HUDEP-2 (cell line): ENCODE results near the gene PSMC1.

Source experiments
- DNase-seq, 76 experiments: peaks; one replicate each; lab custom pipeline; 2025; ENCODE audit not compliant: unreplicated experiment in 76 of 76; lab: John Stamatoyannopoulos, UW

PSMC1 gene

GRCh38 chr14:90275820-90276219 is 19.5 kb downstream of the PSMC1 start:
- no peak for DNase-seq

DNA sequence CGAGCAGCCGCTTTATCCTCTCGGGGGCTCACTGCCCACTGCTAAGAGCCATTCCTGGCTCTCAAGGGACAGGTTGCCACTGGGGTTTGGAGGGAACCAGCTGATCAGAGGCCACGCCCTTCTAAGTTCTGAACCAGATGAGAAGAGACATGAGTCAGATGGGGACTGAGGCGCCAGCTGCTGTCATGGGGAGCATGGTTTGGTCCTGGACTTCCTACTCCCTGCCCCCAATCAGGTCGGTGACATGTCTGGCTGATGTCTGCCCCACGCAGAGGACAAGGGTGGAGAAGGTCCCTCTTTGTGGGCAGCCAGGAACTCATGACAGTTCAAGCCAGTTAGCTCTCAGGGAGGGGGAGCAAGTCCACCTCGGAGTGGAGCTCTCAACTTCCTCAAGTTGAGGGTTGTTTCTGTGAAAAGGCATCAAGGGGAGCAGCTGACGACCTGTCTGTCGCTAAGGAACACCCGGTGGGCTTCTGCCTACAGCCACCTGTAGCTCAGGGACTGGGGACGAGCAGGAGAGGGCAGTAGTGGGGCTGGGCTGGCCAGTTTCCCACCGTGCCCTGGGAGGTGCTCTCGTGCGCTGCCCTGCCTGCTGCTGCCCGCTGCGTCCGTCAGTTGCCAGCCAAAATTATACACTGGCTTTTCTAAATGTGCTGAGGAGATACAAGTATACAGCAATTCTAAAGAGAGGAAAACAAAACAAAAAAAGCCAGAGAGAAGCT is 20.5 kb downstream of the PSMC1 start:
- peak in 2 of 76 experiments; percentile 3 to 5 for DNase-seq

DNA sequence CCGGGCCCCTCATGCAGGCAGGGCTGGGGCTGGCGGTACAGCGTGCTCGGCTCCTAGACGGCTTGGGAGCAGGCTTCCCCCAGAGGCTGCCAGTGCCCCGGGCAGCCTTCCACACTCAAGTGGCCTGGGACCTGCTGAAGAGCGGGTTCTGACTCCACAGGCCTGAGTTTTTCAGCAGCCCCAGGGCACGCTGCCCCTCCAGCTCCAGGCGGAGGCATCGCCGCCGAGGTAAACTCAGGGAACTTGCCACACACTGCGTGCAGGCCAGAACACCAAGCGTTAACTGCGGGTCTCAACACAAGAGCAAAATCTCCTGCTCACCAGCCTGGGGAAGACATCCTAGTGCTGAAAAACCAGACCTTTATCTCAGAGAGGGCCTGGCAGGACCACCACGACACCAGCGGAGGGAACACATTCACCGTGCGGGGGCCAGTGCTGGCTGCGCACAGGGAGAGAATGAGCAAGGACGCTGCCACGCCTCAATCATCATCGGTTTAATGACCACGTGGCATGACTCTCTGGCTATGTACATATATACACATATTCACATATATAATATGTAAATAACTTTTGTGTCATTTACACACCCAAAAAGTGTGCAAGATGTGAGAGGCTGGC is 21.3 kb downstream of the PSMC1 start:
- no peak for DNase-seq

- DNase-seq: no peak
These were observed 22.1 kb downstream of the PSMC1 start for GRCh38 chr14:90278199-90279175.

GRCh38 chr14:90280096-90280495 is 23.7 kb downstream of the PSMC1 start:
- DNase-seq: no peak

DNA sequence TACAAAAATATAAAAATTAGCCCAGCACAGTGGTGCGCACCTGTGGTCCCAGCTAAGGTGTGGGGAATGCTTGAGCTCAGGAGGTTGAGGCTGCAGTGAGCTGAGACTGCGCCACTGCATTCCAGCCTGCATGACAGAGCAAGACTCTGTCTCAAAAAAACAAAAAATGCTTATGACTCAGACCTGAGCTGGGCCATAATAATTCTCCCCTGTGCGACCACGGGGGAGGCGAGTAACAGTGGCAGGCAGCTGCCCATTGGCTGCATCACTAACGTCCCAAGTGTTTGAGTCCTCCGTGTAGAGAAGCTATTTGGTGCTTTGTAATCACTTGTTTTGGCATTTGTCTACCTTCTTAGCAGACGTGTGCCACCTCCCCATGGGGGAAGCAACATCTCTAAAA is 24.9 kb downstream of the PSMC1 start:
- DNase-seq: no peak

- DNase-seq: no peak
These were observed 25.4 kb downstream of the PSMC1 start for GRCh38 chr14:90281756-90282155.

GRCh38 chr14:90287791-90288190 is 31.4 kb downstream of the PSMC1 start:
- no peak for DNase-seq

DNA sequence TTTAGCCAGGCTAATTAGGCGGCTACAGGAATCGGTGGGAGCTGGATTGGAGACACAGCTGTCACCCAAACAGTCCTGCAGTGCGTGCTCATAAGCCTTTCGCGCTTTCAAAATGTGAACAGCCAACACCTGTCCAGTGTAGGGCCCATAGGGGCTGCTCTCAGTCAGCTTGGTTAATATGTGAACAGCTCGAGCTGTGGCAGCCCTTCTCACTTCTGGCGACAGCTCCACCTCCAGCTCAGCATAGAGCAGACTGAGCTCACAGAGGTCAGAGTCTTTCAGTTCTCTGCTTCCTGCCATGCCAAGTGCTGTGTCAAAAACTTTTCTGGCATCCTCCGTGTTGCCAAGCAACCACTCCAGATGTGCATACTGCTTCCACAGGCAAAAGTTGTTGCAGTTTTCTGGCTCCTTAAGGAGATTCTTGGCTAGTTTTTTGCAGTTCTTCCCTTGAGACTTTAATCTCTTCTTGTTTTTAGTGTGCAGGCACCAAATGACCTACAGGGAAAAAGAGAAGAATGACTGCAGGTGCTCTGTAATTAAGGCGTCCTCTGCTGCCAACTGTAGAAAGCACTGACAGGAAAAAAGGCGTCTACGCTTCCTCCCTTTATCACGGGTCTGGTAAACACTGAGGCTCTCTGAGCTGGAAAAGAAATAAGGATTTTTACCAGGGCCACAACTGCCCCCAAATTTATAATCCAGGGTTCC is 32.5 kb downstream of the PSMC1 start:
- DNase-seq: no peak

GRCh38 chr14:90290337-90291011 is 34.1 kb downstream of the PSMC1 start:
- peak in 17 of 76 experiments; percentile 3 to 42 (median 20) for DNase-seq

DNA sequence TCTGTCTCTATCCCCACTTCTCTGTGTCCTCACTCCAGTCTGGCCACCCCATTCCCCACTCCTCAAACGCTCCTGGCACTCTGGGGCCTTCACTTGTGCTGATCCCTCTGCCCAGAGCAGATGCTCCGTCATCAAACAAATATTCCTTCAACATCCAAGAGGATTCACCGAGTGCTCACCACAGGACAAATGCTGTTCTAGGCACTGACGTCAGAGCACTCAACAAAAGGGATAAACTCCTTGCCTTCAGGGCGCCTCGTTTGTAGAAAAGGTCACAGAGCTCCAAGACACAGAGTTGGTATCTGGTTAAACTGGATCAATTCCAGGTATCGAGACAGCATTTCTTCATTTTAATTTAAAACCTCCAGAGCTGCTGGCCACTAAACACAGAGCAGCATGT is 35.3 kb downstream of the PSMC1 start:
- DNase-seq: no peak

DNA sequence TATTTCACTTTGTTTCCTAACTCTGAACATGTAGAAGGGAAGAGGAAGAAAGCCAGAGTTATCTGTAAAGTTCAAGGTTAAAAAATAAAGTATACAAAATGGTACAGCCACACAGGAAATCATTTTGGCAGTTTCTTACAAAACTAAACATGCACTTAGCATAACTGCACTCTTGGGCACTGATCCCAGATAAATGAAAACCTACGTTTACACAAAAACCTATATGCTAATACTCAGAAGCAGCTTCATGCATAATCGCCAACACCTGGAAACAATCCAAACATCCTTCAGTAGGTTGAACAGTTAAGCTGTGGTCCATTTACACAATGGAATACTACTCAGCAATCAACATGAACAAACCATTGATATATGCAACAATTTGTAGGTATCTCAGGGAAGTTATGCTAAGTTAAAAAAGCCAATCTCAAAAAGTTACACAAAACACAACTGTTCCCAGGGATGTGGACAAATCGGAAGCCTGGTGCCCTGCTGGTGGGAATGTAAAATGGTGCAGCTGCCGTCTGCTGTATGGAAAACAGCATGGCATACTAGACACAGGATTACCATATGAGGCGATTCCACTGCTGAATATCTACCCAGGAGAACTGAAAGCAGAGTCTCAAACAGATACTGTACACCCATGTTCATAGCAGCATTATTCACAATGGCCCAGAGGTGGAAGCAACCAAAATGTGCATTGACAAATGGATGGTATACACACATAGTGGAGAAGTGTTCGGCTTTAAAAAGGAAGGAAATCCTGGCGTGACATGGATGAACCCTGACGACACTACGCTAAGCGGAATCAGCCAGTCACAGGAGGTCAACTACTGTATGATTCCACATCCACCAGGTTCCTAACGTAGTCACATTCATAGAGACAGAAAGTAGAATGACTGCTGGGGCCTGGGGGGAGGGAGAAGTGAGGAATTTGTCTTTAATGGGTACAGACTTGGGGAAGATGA is 37.7 kb downstream of the PSMC1 start:
- DNase-seq: no peak

- DNase-seq: peak in 3 of 76 experiments; percentile 2 to 22 (median 6)
These were observed 38.5 kb downstream of the PSMC1 start for GRCh38 chr14:90294872-90295271.

DNA sequence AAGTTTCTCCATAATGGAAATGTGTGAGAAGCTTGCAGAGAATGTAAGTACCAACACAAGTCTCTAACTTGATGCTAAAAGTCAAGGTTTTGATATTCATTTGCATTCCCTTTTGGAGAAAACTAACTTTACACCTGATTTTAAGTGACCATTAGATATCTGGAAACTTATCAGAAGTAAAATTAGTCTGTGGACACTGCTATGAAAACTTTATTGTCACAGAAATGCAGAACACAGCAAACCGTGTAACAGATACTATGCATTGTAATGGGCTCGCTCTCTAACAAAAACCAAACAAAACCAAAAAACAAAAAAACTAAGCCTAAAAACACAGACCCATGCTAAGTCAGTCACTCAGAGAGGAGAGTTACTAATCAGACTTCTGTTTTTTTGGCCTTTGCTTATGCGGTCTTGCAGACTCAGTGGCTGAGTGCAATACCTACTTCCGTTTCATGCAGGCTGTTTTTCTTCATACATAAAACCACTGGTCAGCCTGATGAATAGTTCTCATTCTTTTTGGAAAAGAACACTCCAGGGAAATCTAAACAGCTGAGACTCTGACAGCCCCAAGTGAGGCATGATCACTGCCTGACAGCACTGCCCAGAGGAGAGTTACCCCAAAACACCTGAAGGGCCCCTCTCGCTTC is 39.6 kb downstream of the PSMC1 start:
- no peak for DNase-seq

DNA sequence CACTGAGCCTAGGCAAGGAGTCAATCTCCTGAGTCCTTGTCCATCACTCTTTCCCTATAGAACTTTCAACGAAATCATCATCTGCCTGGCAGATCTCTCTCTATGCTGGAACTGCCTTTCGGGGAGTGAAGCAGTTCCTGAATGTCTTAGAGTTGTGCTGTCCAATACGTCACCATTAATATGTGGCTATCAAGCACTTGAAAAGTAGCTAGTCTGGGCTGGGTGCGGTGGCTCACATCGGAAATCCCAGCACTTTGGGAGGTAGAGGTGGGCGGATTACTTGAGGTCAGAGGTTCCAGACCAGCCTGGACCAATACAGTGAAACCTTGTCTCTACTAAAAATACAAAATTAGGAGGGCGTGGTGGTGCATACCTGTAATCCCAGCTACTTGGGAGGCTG is 40.3 kb downstream of the PSMC1 start:
- DNase-seq: no peak

GRCh38 chr14:90297876-90298629 is 41.7 kb downstream of the PSMC1 start:
- no peak for DNase-seq

DNA sequence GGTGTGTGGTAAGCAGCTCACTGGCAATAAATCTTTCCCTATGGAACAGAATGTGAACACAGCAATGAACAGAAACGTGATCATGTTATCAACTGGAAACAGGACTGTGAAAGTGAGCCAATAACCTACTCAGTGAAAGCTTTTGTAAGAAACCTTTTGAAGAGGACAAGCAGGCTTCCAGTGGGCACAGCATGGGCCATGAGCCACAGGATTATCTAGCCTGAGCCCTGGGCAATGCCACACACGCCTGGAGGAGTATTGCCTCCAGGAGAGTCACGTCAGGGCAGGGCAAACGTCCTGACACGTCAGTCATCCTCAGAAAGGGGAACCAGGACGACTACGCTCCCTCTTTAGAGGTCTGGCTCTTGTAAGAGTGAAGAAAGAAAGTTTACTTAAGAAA is 43.1 kb downstream of the PSMC1 start:
- DNase-seq: peak in 71 of 76 experiments; percentile 20 to 90 (median 68)

DNA sequence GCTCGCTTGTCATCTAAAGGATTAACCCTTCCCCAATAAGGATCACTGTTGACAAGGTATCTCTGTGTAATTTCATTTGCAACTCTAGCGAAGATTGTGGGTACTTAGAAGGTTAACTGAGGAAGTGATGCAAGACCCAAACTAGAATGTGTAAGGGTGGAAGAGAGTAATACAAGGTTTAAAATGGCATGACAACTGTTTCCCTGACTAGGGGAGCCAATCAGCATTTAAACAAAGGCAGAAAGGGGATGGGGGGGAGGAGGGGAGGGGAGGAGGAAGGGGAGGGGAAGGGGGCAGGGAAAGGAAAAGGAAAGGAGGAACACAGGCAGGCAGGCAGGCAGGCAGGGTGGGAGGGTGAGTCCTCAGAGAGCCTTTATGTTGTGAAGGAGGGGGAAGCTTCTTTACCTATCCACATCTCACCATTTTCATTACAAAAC is 44.3 kb downstream of the PSMC1 start:
- peak in 11 of 76 experiments; percentile 1 to 26 (median 11) for DNase-seq
